A673 (cell line): Measurements from ENCODE around the gene ODAPH. TPM values are rescaled to one million over a fixed set of nuclear protein-coding genes. Genes with fewer than 3 reads are reported as not detected.
A peak's percentile ranks its signal among the peaks of the same experiment; 100 is the strongest.
"Not testable (repeated sequence)": the region's sequence is repeated elsewhere in the genome, so short reads cannot be mapped to it uniquely, and the experiment has no call there.

Experiments
- BruUV-seq: library from RNA; stranded (reverse); fragments of 400-500 nt; replicated peaks from 2 replicates; lab custom pipeline; 2021; lab: Mats Ljungman, UMichigan
- CTCF ChIA-PET: fragments of 300-600 bp; sonication (Branson Sonifier 250); formaldehyde crosslinking; loops from one replicate; lab custom pipeline; 2022; ENCODE audit warnings: antibody characterized with exemption; lab: Charles Lee
- POLR2A ChIA-PET: fragments of 300-600 bp; sonication (Branson Sonifier 250); formaldehyde crosslinking; loops from one replicate; lab custom pipeline; 2022; ENCODE audit warnings: antibody characterized with exemption; ENCODE audit not compliant: low non-redundant PET; lab: Charles Lee
- DNase-seq: peaks from one replicate; pipeline ENCODE4 v3.0.0-alpha.2; 2015; ENCODE audit warnings: low spot score
- H3K27ac ChIP-seq: fragments of 200-600 bp; sonication (generic); 2 replicates; pipeline ENCODE4 v1.5.1; 2016; ENCODE audit warnings: mixed run types, low read depth, mild to moderate bottlenecking, mixed read lengths, antibody characterized with exemption, low read length; ENCODE audit not compliant: poor library complexity, severe bottlenecking
- H3K27me3 ChIP-seq: fragments of 200-600 bp; sonication (generic); replicated peaks from 2 replicates; pipeline ENCODE4 v1.6.1; 2017; ENCODE audit warnings: mixed run types, low read depth, mild to moderate bottlenecking, mixed read lengths, antibody characterized with exemption, low read length; ENCODE audit not compliant: insufficient read depth, poor library complexity
- H3K36me3 ChIP-seq: fragments of 200-600 bp; sonication (generic); 2 replicates; pipeline ENCODE4 v1.6.1; 2016; ENCODE audit warnings: mixed run types, mild to moderate bottlenecking, mixed read lengths, antibody characterized with exemption, low read length; ENCODE audit not compliant: insufficient read depth, poor library complexity, severe bottlenecking
- H3K4me1 ChIP-seq: fragments of 200-600 bp; sonication (generic); 2 replicates; pipeline ENCODE4 v1.6.1; 2017; ENCODE audit warnings: mixed run types, mild to moderate bottlenecking, mixed read lengths, antibody characterized with exemption, low read length; ENCODE audit not compliant: insufficient read depth, poor library complexity, severe bottlenecking
- H3K4me3 ChIP-seq: fragments of 200-600 bp; sonication (generic); 2 replicates; pipeline ENCODE4 v1.5.1; 2016; ENCODE audit warnings: low read depth, mixed run types, mild to moderate bottlenecking, mixed read lengths, low read length; ENCODE audit not compliant: poor library complexity, severe bottlenecking
- H3K9me3 ChIP-seq: fragments of 200-600 bp; sonication (generic); 2 replicates; pipeline ENCODE4 v1.6.1; 2016; ENCODE audit warnings: mixed run types, low read depth, mild to moderate bottlenecking, mixed read lengths, antibody characterized with exemption, low read length; ENCODE audit not compliant: poor library complexity, severe bottlenecking
- EZH2 ChIP-seq: fragments of 200-600 bp; sonication (generic); IDR thresholded peaks from 2 replicates; pipeline ENCODE4 v1.6.1; 2017; ENCODE audit warnings: borderline replicate concordance, low read depth, mild to moderate bottlenecking, mixed read lengths, antibody characterized with exemption, low read length; ENCODE audit not compliant: poor library complexity, severe bottlenecking
- intact Hi-C: fragments of 100-400 bp; cut with micrococcal nuclease; formaldehyde crosslinking; loops from one replicate; pipeline ENCODE4 v1.10.0; 2022; ENCODE audit not compliant: unreplicated experiment
- total RNA-seq: library from RNA; stranded (reverse); gene quantifications from 2 replicates; pipeline ENCODE4 v1.2.3, GENCODE V29; 2021
- TF ChIP-seq, protein P1 (sequence below): fragments of 300-800, 200-600 bp; sonication (generic); conservative IDR thresholded peaks from 2 replicates; pipeline ENCODE4 v1.5.1; 2017; ENCODE audit warnings: low read depth, mild to moderate bottlenecking, antibody characterized with exemption, low read length, moderate library complexity, mixed read lengths

ODAPH gene
- total RNA-seq, 1 experiment from 2014 or later, result not detected

DNA sequence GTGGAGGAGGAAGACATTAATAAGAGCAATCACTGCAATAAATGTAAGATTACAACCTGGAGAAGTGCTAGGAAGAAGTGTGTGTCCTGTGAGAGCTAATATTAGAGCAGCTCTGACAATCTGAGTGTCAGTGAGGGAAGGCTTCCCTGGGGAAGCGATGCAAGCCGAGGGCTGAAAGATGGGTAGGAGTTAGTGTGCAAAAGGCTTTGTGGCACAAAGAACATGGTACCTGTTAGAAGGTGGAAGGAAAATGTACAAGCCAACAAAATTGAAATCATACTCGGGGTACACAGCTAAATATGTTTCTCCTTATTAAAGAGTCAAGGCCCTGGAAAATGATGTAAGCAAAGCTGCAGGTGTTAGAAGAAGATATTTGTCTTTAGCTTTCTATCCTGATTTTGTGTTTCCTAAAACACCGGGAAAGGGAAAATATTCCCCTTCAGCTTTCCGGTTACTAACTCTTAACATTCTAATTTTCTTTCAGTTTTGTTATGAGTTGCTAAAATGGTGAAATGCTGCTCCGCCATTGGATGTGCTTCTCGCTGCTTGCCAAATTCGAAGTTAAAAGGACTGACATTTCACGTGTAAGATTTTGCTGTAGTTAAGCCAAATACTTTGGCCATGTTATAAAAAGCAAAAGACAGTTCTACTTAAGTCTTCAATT lies 40.8 kb upstream of the ODAPH start:
- Histone ChIP-seq H3K36me3 (peaks cover 3% of the 10 kb centered on the region), H3K27me3 (no peaks in the 10 kb centered on the region), H3K4me1 (peaks cover 10% of the 10 kb centered on the region), H3K4me3 (peak overlapping the region; percentile 68), H3K27ac (peak overlapping the region; percentile 87), H3K9me3 (no peaks in the 10 kb centered on the region)
- POLR2A ChIA-PET, result interaction anchor here (0.6 kb wide), 1 partner anchor 393 kb away, joined by 3 read pairs; no protein-coding TSS in a partner anchor
- intact Hi-C loops, result no loop called here
- DNase-seq, result no peak
- BruUV-seq, result no TSS peak
- no peak for TF ChIP-seq EZH2
- CTCF ChIA-PET, result no interaction called here

DNA sequence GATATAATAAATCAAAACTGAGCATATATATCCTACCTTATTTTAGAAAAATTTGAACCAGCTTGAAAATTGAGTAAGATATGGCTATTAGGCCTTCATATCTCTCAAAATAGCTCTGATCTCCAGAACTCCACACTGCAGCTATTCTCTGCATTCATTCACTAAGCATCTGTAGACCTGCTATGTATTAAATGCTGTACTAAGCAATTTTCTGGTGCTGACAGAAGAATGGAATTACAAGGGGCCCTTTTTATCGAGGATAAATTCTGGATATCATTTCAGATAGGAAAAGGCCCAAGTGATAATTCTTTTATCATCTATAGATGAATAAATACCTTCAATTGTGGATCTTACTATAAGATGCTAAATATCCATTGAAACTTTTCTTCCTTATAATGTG lies 39.7 kb upstream of the ODAPH start:
- Histone ChIP-seq H3K4me3 (no peak overlapping the region), H3K27me3 (no peaks in the 10 kb centered on the region), H3K9me3 (no peaks in the 10 kb centered on the region), H3K36me3 (peaks cover 3% of the 10 kb centered on the region), H3K4me1 (peaks cover 10% of the 10 kb centered on the region), H3K27ac (no peak overlapping the region)
- POLR2A ChIA-PET, result no interaction called here
- DNase-seq, result no peak
- BruUV-seq, result no TSS peak
- CTCF ChIA-PET, result interaction anchor here (0.5 kb wide), 1 partner anchor 47 kb away, joined by 6 read pairs; no protein-coding TSS in a partner anchor
- intact Hi-C loops, result no loop called here
- TF ChIP-seq, protein P1, sequence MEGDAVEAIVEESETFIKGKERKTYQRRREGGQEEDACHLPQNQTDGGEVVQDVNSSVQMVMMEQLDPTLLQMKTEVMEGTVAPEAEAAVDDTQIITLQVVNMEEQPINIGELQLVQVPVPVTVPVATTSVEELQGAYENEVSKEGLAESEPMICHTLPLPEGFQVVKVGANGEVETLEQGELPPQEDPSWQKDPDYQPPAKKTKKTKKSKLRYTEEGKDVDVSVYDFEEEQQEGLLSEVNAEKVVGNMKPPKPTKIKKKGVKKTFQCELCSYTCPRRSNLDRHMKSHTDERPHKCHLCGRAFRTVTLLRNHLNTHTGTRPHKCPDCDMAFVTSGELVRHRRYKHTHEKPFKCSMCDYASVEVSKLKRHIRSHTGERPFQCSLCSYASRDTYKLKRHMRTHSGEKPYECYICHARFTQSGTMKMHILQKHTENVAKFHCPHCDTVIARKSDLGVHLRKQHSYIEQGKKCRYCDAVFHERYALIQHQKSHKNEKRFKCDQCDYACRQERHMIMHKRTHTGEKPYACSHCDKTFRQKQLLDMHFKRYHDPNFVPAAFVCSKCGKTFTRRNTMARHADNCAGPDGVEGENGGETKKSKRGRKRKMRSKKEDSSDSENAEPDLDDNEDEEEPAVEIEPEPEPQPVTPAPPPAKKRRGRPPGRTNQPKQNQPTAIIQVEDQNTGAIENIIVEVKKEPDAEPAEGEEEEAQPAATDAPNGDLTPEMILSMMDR, result no peak
- no peak for TF ChIP-seq EZH2

GRCh38 chr4:75519452-75519851 lies 36.4 kb upstream of the ODAPH start:
- H3K36me3 ChIP-seq, result not testable (repeated sequence)

GRCh38 chr4:75525086-75525485 lies 30.8 kb upstream of the ODAPH start:
- ChIA-PET CTCF (no interaction called here), POLR2A (no interaction called here)
- H3K36me3 ChIP-seq, result peaks cover 4% of the 10 kb centered on the region

More at GRCh38 chr4:75519452-75519851, 36.4 kb upstream of the ODAPH start:
- POLR2A ChIA-PET, intact Hi-C loops, DNase-seq, CTCF ChIA-PET, H3K27me3 ChIP-seq, BruUV-seq, H3K9me3 ChIP-seq, H3K4me3 ChIP-seq, H3K27ac ChIP-seq: not testable (repeated sequence)
- H3K4me1 ChIP-seq, result peaks cover 10% of the 10 kb centered on the region

More at GRCh38 chr4:75525086-75525485, 30.8 kb upstream of the ODAPH start:
- TF ChIP-seq, protein P1, result no peak
- TF ChIP-seq EZH2, result no peak
- no peaks in the 10 kb centered on the region for H3K4me1 ChIP-seq
- no TSS peak for BruUV-seq
- no peaks in the 10 kb centered on the region for H3K9me3 ChIP-seq
- no peak for DNase-seq
- no peak overlapping the region for H3K4me3 ChIP-seq
- no peaks in the 10 kb centered on the region for H3K27me3 ChIP-seq
- intact Hi-C loops, result no loop called here
- H3K27ac ChIP-seq, result no peak overlapping the region
